PFSK-1 (cell line): ENCODE results near the gene KCNJ15.

Experiments
- FOXP2 ChIP-seq: optimal IDR thresholded peaks from 2 replicates; pipeline ENCODE3; 2011; ENCODE audit warnings: borderline replicate concordance, control low read depth, inconsistent platforms; ENCODE audit not compliant: insufficient read depth; ENCODE audit errors: extremely low read length, extremely low read depth
- POLR2AphosphoS5 ChIP-seq: IDR thresholded peaks from 2 replicates; pipeline ENCODE4 v1.6.1; 2012; ENCODE audit warnings: low read depth, mild to moderate bottlenecking, control low read depth, low read length, moderate library complexity
- SIN3A ChIP-seq: IDR thresholded peaks from 2 replicates; pipeline ENCODE4 v1.6.1; 2012; ENCODE audit warnings: mild to moderate bottlenecking, low read length, moderate library complexity, borderline replicate concordance; ENCODE audit not compliant: insufficient read depth
- TAF1 ChIP-seq: IDR thresholded peaks from 2 replicates; pipeline ENCODE4 v1.6.1; 2012; ENCODE audit warnings: low read length, control low read depth, borderline replicate concordance; ENCODE audit not compliant: insufficient read depth
- TF ChIP-seq, protein P1 (sequence below), 2 experiments: IDR thresholded peaks; 2 replicates each; pipeline versions ENCODE4 v1.6.1 to v1.8.0; 2011 to 2012; ENCODE audit warnings: low read depth in 2 of 2, low read length in 2 of 2, control low read depth in 1 of 2, inconsistent platforms in 1 of 2, mild to moderate bottlenecking in 1 of 2, moderate library complexity in 1 of 2; ENCODE audit not compliant: insufficient read depth in 1 of 2

Gene KCNJ15

GRCh38 chr21:38228537-38228936 lies 28.3 kb upstream of the KCNJ15 start:
- TF ChIP-seq POLR2AphosphoS5 (no peak), SIN3A (no peak), TAF1 (no peak), FOXP2 (no peak)
- TF ChIP-seq, protein P1, sequence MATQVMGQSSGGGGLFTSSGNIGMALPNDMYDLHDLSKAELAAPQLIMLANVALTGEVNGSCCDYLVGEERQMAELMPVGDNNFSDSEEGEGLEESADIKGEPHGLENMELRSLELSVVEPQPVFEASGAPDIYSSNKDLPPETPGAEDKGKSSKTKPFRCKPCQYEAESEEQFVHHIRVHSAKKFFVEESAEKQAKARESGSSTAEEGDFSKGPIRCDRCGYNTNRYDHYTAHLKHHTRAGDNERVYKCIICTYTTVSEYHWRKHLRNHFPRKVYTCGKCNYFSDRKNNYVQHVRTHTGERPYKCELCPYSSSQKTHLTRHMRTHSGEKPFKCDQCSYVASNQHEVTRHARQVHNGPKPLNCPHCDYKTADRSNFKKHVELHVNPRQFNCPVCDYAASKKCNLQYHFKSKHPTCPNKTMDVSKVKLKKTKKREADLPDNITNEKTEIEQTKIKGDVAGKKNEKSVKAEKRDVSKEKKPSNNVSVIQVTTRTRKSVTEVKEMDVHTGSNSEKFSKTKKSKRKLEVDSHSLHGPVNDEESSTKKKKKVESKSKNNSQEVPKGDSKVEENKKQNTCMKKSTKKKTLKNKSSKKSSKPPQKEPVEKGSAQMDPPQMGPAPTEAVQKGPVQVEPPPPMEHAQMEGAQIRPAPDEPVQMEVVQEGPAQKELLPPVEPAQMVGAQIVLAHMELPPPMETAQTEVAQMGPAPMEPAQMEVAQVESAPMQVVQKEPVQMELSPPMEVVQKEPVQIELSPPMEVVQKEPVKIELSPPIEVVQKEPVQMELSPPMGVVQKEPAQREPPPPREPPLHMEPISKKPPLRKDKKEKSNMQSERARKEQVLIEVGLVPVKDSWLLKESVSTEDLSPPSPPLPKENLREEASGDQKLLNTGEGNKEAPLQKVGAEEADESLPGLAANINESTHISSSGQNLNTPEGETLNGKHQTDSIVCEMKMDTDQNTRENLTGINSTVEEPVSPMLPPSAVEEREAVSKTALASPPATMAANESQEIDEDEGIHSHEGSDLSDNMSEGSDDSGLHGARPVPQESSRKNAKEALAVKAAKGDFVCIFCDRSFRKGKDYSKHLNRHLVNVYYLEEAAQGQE (IDR thresholded peaks at IDR 0.05; ENCODE audit: insufficient read depth in 1 of 2, low read depth in 2 of 2, low read length in 2 of 2): no peak

DNA sequence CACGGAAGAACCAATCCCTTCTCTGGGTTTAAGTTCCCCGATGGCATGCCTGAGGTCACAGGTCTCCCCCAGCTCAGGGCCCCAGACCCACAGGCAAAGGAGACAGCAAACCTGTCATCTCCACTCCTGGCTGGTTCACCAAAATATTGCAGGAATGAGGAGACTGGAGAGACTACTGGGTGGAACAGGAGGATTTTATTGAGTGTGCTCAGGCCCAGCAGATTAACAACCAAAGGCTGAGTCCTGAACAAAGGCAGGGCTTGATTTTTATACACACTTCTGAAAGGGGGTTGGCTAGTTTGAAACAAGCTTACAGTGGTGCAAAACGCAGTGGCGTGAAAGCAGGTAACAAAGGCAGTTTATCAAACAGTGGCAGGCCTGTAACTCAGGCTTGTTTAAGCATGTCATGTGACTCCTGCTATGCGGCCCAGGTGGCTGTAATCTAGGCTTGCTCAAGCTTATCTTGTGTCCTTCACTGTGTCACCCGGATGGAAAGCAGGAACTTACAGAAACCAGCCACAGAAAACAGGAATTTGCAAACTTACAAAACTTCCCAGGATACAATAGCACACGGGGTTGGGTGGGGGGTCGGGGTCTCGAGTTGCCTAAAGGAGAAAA lies 27.4 kb upstream of the KCNJ15 start:
- TF ChIP-seq, protein P1 (IDR thresholded peaks at IDR 0.05; ENCODE audit: insufficient read depth in 1 of 2, low read depth in 2 of 2, low read length in 2 of 2): no peak
- TF ChIP-seq POLR2AphosphoS5 (no peak), FOXP2 (no peak), TAF1 (no peak), SIN3A (no peak)

DNA sequence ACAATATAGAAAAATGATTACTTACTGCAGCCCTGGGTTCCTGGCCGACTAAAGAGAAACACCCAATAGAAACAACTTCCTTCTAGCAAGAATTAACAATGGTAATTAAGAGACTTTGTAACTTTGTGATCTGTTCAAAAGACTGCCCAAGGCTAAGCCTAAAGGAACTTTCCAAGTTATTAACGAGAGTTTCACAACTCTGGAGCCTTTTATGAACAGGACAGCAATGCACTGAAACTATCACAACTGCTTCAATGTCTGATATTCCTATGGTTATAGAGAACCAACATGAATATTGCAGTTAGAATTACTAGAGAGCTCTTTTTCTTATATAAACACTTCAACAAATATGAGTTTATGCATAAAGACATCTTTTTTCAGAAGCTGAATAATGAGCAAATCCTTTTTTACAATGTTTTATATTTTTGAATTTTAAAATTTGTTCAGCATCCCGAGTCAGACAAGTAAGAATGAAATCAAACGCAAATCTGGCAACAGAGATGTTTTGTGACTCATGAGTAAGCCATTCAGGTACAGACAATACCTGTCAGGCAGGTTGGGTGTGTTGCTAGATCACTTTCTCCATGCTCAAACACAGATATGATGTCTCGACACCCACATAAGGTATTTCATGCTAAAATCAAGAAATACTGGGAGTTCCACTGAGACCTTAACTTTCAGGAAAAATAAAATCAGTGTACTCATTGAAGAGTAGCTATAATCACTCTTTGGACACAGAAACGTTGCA lies 22.2 kb upstream of the KCNJ15 start:
- TF ChIP-seq SIN3A: no peak
- no peak for TF ChIP-seq FOXP2
- TF ChIP-seq, protein P1 (IDR thresholded peaks at IDR 0.05; ENCODE audit: insufficient read depth in 1 of 2, low read depth in 2 of 2, low read length in 2 of 2): no peak
- no peak for TF ChIP-seq TAF1
- TF ChIP-seq POLR2AphosphoS5: no peak

DNA sequence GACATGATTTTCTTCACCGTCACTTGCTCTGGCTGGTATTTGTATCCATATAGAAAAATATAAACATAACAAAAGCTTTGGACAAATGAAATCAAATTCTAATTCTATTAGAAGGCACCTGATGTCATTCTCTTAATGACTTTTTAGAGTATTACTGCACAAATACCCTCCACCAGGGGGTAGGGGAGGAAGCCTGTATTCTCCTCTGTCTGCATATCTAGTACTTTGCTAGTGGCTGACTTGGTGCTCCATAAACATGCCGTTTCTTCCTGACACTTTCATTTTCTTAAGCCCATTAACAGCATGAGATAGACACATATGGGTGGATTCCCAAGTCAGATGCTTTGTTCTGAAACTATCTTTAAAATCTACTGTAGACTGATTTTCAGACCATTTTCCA lies 20.6 kb upstream of the KCNJ15 start:
- TF ChIP-seq, protein P1 (IDR thresholded peaks at IDR 0.05; ENCODE audit: insufficient read depth in 1 of 2, low read depth in 2 of 2, low read length in 2 of 2): no peak
- TF ChIP-seq FOXP2 (no peak), SIN3A (no peak), POLR2AphosphoS5 (no peak), TAF1 (no peak)
